ENCODE data around the gene ELOB. TPM values are rescaled to one million over a fixed set of nuclear protein-coding genes. Genes with fewer than 3 reads are reported as not detected.
A peak's percentile ranks its signal among the peaks of the same experiment; 100 is the strongest.

ELOB gene
- total RNA-seq, 4 donors from 2014 or later = 186 to 446 (median 288) TPM

GRCh38 chr16:2784358-2785100 is 7.4 kb upstream of the ELOB start:
- no peaks in the 10 kb centered on the region for H3K9me3 ChIP-seq
- no peak overlapping the region for H3K27ac ChIP-seq
- peaks cover 8 to 25% (median 12%) of the 10 kb centered on the region in 3 donors for H3K4me1 ChIP-seq
- peaks cover 11 to 62% (median 17%) of the 10 kb centered on the region in 4 donors for H3K27me3 ChIP-seq
- H3K4me3 ChIP-seq = peak overlapping the region; percentile 14 to 62 (median 30)
- DNase-seq = no peak
- intact Hi-C loops (cut with DNase I) = no loop called here
- WGBS, 2 donors = 86% methylated on average over 1 to 5 of the region's 15 CpGs
- no peak for TF ChIP-seq CTCF (IDR thresholded peaks at IDR 0.05)
- no peak for TF ChIP-seq POLR2A (IDR thresholded peaks at IDR 0.05)
- H3K36me3 ChIP-seq = no peaks in the 10 kb centered on the region

GRCh38 chr16:2783581-2784357 is 6.7 kb upstream of the ELOB start:
- peaks cover 9 to 32% (median 12%) of the 10 kb centered on the region in 3 donors for H3K4me1 ChIP-seq
- H3K9me3 ChIP-seq = no peaks in the 10 kb centered on the region
- no peaks in the 10 kb centered on the region for H3K36me3 ChIP-seq
- DNase-seq = no peak
- TF ChIP-seq POLR2A (IDR thresholded peaks at IDR 0.05) (no peak), CTCF (IDR thresholded peaks at IDR 0.05) (no peak)
- peaks cover 11 to 54% (median 17%) of the 10 kb centered on the region in 4 donors for H3K27me3 ChIP-seq
- no peak overlapping the region for H3K27ac ChIP-seq
- WGBS, 2 donors = 86 to 95% methylated on average over 4 to 7 of the region's 15 CpGs
- intact Hi-C loops (cut with DNase I) = no loop called here
- no peak overlapping the region for H3K4me3 ChIP-seq

- H3K9me3 ChIP-seq = no peaks in the 10 kb centered on the region
- DNase-seq = no peak
- no peak for TF ChIP-seq CTCF (IDR thresholded peaks at IDR 0.05)
- TF ChIP-seq POLR2A (IDR thresholded peaks at IDR 0.05) = no peak
- intact Hi-C loops (cut with DNase I) = no loop called here
- H3K4me1 ChIP-seq = peaks cover 12 to 41% (median 15%) of the 10 kb centered on the region in 3 donors
- no peaks in the 10 kb centered on the region for H3K36me3 ChIP-seq
- peaks cover 11 to 44% (median 17%) of the 10 kb centered on the region in 4 donors for H3K27me3 ChIP-seq
- H3K4me3 ChIP-seq = no peak overlapping the region
- no peak overlapping the region for H3K27ac ChIP-seq
- WGBS, 2 donors = 76 to 79% methylated on average over 13 to 14 of the region's 20 CpGs
Observed at GRCh38 chr16:2782583-2783351, 5.7 kb upstream of the ELOB start.

- no peak for DNase-seq
Observed at GRCh38 chr16:2779978-2780898, 3.2 kb upstream of the ELOB start.

More at GRCh38 chr16:2779978-2780898, 3.2 kb upstream of the ELOB start:
- no peak overlapping the region for H3K4me3 ChIP-seq
- H3K4me1 ChIP-seq = peaks cover 18 to 42% (median 21%) of the 10 kb centered on the region in 3 donors
- no peaks in the 10 kb centered on the region for H3K9me3 ChIP-seq
- no peak overlapping the region for H3K27ac ChIP-seq
- peaks cover 0 to 19% (median 4%) of the 10 kb centered on the region in 4 donors for H3K27me3 ChIP-seq
- intact Hi-C loops (cut with DNase I) = no loop called here
- H3K36me3 ChIP-seq = peaks cover 0 to 2% (median 0%) of the 10 kb centered on the region in 3 donors
- TF ChIP-seq CTCF (IDR thresholded peaks at IDR 0.05) (no peak), POLR2A (IDR thresholded peaks at IDR 0.05) (no peak)
- WGBS, 2 donors = 56 to 73% methylated on average over 10 to 17 of the region's 17 CpGs
